Activated gamma-delta T cell treated with Interleukin-2 at 50 U/mL for 16 hours (primary cell): ENCODE results near the gene MCMBP.
"Not testable (repeated sequence)": the region's sequence is repeated elsewhere in the genome, so short reads cannot be mapped to it uniquely, and the experiment has no call there.

Experiments
- DNase-seq: peaks from one replicate; pipeline ENCODE4 v3.0.0-alpha.2; 2020

The MCMBP gene, protein sequence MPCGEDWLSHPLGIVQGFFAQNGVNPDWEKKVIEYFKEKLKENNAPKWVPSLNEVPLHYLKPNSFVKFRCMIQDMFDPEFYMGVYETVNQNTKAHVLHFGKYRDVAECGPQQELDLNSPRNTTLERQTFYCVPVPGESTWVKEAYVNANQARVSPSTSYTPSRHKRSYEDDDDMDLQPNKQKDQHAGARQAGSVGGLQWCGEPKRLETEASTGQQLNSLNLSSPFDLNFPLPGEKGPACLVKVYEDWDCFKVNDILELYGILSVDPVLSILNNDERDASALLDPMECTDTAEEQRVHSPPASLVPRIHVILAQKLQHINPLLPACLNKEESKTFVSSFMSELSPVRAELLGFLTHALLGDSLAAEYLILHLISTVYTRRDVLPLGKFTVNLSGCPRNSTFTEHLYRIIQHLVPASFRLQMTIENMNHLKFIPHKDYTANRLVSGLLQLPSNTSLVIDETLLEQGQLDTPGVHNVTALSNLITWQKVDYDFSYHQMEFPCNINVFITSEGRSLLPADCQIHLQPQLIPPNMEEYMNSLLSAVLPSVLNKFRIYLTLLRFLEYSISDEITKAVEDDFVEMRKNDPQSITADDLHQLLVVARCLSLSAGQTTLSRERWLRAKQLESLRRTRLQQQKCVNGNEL

DNA sequence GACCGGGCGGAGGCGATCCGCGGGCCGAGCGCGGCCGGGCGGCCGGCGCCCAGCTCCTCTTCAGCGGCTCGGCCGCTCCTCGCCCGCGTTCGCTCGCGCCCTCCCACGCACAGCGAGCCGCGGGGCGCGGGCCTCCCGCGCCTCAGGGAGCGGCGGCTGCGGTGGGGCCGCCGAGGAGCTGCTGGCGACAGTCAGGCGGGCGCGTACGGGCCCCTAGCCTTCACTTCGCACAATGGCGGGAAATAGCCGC, at the start of gene MCMBP:
Gene MCMBP (minus strand): TSS at position 234 of the 250 bp plus-strand sequence. CDS start 259 bp downstream, outside the sequence.
- DNase-seq: no peak

DNA sequence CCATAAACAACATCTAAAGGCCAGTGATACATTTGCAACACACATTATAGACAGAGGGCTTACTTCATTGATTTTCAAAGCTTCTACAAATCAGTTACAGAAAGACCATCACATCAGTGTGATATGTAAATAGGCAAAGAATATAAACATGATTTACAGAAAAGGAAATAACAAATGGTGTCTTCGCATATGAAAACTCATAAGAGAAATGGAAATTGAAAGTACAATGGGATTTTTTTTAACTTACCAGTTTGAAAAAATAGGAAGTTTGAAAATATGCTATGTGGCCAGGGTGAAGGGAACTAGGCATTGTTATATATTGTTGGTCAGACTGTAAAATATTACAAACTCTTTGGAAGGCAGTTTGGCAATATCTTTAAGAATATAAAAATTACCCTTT, 47.2 kb upstream of the MCMBP start:
- no peak for DNase-seq

DNA sequence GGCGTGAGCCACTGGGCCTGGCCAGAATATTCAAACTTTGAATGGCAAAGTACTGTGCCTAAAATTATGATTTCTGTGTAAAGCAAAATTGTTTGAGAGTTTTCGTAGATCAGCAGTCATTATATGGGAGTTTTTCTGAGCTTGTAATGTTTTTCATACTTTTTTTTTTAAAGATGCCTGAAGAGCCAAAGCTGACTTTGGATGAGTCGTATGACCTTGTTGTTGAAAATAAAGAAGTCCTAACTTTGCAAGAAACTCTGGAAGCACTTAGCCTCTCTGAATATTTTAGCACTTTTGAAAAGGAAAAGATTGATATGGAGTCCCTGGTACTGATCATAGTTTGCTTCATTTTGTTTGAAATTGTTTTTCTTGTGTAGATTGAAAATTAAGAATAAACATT, 46.6 kb upstream of the MCMBP start:
- no peak for DNase-seq

DNA sequence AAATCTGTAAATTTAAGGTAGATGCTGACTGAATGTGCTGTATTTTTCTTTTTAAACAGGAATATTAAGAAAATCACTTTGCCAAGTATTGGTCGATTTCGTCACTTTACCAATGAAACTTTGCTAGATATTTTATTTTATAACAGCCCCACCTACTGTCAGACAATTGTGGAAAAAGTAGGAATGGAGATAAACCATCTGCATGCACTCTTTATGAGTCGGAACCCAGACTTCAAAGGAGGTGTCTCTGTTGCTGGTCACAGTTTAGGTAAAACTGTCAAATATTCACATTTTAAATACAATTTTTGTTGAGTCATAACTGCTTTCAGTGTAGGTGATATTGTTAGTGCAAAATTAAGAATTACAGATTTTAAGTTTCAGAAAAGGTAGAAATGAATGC, 45.1 kb upstream of the MCMBP start:
- no peak for DNase-seq

DNA sequence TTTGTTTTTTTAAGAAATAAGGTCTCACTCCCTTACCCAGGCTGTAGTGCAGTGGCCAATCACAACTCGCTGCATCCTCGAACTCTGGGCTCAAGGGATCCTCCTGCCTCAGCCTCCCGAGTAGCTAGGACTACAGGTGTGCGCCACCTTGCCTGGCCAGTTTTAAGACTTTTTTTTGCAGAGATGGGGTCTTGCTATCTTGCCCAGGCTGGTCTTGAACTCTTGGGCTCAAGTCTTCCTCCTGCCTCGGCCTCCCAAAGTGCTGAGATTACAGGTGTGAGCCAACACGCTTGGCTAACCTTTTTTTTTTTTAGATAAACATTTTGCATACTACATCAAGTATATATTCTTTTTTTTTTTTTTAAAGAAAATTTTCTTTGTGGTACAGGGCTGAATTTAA, 38.0 kb upstream of the MCMBP start:
- no peak for DNase-seq

DNA sequence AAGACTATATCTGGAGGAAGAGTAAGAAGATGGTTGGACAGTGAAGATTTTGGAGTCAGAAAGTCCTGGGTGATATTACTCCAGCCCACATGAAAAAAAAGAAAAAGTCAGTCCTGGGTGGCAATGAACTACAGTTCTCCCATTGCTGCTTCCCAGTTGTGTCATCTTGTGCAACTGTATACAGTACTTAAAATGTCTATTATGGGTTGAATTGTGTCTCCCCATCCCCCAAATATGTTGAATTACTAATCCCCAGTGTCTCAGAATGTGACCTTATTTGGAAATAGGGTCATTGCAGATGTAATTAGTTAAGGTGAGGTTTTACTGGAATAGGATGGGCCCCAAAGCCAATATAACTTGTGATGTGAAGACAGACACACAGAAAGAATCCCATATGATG, 35.5 kb upstream of the MCMBP start:
- no peak for DNase-seq

DNA sequence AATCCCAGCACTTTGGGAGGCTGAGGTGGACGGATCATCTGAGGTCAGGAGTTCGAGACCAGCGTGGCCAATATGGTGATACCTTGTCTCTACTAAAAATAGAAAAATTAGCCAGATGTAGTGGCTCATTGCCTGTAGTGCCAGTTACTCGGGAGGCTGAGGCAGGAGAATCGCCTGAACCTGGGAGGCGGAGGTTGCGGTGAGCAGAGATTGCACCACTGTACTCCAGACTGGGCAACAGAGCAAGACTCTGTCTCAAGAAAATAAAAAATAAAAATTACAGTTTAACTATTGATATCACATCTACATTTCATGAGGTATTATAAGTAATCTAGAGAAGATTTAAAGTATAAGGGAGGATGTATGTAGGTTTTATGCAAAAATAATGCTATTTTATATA, 35.1 kb upstream of the MCMBP start:
- DNase-seq: not testable (repeated sequence)

DNA sequence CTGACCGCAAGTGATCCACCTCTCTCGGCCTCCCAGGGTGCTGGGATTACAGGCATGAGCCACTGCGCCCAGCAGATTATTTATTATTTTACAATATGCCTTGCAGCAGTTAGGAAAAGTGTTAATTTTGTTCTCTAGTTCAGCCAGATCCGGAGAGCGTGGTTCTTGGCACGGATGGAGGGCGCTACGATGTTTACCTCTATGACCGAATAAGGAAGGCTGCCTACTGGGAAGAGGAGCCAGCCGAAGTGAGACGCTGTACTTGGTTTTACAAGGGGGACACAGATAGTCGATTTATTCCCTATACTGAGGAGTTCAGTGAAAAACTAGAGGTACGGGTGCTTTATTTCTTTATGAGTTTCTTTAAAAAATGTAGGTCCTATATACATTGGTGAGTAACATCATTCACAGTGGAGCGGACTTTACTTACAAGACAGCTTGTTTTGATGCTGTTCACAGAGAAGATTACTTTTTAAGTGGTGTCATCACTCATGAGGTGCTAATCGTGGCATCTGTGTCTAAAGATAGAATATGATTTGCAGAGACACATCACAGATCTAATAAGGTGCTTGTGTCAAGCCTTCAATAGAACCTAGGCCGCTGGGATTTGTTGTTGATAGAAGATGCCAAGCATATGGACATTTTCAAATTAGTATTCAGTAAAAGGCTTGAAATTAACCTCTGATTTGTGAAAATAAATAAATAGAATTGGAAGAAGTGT, 31.5 kb upstream of the MCMBP start:
- DNase-seq: no peak

DNA sequence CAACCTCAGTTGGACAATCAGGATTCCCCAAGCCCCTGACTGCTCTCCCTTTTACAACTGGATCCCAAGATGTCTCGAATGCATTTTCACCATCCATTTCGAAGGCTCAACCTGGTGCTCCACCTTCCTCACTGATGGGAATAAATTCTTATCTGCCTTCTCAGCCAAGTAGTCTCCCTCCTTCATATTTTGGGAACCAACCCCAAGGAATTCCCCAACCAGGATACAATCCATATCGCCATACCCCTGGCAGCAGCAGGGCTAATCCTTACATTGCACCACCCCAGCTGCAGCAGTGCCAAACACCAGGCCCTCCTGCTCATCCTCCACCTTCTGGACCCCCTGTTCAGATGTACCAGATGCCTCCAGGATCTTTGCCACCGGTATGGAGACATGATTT, 25.9 kb upstream of the MCMBP start:
- DNase-seq: no peak

DNA sequence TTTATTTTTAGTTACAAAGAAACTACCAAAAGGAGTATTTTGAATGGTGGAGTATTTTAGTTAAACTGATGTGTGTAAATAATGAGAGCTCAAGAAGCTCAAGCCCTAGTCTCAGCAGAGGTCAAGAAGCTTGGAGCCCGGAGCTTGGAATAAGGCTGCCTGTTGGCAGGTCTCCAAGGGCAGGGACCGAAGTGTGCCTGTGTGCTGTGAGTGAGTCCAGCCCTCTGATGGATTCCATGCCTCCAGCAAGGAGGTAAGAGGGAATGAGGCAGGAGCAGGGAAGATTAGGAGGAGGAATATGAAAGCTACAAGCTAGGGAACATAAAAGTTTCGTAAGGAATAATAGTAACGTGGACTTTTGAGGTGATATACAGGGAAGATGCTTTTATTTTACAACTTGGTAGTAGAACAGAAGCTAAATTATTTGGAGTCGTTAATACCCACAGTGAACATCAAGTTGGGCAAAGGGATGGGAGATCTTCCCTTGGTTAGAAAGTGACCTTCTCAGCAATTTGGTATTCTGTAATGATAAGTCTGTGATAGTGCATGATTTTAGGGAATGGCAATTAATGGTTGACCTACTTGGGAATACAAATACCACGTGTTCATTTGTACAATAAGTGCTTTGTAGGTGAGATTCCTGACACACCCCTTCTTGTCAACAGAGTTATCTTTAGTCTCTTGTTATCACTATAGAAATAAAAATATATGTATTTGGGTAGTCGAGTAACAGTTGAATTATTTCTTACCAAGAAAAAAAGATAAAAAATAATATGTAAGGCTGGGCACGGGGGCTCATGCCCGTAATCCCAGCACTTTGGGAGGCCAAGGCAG, 24.5 kb upstream of the MCMBP start:
- no peak for DNase-seq

DNA sequence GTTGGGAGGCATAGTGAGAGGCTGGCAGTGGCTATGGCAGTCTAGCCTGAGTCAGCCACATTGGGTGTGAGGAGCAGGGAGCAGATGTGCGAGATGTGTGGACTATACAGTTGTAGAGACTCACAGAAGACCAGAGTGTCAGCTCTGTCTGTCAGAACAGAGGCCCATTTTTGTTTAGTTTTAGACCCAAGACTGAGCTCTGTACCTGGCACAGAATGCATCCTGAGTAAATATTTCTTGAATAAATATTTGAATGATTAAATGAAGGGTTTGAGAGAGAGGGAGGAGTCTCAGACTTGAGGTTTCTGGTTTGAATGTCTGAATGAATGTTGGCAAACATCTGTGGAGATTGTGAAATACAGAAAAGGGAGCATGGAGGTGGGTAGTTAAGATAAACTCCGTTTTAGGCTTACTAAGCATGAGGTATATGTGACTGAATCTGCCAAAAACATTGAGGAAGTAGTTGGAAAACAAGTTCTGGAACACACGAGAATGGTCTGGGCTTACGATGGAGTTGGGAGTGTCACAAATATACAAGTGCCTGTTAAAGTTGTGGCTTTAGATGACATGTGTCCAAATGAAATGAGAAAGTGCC, 23.5 kb upstream of the MCMBP start:
- no peak for DNase-seq

DNA sequence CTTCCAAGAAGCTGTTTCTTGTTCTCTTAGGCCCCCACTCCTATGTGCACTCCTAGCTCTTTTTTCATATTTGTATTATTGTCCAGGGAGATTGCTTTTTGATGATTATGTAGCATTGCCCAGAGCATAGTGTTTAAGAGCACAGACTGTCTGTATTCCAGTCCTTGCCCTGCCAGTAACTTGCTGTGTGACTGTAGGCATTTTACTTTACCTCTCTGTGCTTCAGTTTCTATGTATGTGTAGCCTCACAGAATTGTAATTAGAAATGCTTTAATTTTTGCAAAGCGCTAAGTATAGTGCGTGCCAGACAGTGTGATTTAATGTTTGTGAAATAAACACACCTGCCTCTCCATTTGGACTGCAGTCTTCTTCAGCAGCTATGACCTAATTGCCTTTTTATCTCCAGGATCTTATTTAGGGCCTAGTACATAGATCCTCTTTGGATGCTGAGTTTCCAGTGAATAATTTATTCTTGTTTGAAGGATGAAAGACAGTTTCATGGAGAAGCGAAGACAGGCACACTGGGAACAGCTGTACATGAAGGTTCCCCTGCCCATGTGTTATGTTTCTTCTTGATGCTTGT, 21.3 kb upstream of the MCMBP start:
- no peak for DNase-seq

DNA sequence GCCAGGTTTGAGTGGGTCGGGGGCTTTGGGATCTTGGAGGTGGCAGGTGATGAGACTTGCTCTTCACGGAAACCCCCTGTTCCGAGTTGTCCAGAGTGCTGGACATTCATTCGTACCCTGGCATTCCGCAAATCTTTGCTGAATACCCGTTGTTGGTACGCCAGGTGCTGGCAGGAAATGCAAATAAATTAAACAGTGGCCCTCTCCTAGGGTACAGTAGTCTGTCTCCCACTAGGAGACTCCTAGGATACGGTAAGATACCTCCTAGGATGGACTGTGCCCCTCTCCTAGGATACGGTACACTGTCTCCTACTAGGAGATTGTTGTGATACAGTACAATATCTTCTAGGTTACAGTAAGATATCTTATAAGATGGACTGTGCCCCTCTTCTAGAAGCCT, 20.4 kb upstream of the MCMBP start:
- no peak for DNase-seq

DNA sequence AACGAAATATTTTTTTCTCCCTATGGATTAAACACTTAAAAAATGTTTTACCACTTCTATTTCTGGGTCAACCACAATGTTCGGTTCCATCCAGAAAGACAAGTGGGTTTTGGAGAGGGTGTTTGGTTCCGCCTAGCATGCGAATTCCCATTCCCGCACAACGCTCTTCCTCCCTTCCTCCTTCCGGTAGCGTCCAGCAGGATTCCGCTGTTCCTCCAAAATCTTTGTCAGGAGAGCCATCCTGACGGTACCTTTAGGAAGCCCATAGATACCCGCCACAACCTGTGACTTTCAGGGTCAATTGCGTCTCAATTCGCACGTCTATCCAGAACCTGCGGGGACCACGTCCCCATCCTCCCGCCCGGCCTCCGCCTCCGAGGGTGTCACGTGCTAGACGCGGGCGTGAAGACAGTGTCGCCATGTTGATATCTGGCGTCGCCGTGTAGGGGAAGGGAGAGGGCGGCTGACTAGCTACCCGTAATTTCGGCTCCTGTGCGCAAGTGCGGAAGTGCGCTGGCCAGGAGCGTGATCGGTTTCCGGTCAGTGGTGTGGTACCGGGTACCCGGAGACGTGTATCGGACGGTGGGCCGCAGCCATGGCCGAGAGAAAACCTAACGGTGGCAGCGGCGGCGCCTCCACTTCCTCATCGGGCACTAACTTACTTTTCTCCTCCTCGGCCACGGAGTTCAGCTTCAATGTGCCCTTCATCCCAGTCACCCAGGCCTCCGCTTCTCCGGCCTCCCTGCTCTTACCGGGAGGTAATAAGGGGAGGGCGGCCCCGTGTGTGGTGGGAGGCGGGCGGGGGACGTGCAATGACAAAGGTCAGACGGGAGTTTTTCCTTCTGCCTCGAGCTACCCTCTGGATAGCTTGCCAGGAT, 19.8 kb upstream of the MCMBP start, which contains the start of gene SEC23IP:
Gene SEC23IP (plus strand): TSS at position 543 of the 878 bp plus-strand sequence. CDS start 53 bp downstream, at position 596.
- DNase-seq: peak; percentile 88

DNA sequence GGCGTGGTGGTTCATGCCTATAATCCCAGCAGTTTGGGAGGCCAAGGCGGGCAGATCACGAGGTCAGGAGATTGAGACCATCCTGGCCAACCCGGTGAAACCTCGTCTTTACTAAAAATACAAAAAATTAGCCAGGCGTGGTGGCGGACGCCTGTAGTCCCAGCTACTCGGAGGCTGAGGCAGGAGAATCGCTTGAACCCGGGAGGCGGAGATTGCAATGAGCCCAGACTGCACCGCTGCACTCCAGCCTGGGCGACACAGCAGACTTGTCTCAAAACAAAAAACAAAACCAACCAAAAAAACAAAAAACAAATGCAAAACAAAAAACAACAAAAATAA, 19.2 kb upstream of the MCMBP start:
- not testable (repeated sequence) for DNase-seq

DNA sequence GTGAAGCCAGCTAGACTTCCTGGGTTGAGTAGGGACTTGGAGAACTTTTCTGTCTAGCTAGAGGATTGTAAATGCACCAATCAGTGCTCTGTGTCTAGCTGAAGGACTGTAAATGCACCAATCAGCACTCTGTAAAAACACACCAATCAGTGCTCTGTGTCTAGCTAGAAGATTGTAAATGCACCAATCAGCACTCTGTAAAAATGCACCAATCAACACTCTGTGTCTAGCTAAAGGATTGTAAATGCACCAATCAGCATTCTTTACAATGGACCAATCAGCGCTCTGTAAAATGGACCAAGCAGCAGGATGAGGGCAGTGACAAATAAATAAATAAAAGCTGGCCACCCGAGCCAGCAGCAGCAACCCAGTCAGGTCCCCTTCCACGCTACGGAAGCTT, 17.7 kb upstream of the MCMBP start:
- DNase-seq: not testable (repeated sequence)

DNA sequence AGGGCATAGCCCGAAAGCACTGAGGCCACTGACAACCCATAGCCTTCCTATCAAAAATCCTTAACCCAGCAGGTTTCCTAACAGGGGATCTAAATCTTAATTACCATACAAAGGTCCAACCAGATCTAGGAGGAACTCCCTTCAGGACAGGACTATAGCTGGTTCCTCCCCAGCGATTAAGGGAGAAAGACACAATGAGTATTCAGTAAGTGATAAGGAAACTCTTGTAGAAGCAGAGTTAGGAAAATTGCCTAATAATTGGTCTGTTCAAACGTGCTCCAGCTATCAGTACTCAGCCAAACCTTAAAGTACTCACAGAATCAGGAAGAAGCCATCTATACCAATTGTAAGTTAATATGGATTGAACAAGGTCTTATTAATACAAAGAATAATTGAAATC, 16.6 kb upstream of the MCMBP start:
- DNase-seq: not testable (repeated sequence)

DNA sequence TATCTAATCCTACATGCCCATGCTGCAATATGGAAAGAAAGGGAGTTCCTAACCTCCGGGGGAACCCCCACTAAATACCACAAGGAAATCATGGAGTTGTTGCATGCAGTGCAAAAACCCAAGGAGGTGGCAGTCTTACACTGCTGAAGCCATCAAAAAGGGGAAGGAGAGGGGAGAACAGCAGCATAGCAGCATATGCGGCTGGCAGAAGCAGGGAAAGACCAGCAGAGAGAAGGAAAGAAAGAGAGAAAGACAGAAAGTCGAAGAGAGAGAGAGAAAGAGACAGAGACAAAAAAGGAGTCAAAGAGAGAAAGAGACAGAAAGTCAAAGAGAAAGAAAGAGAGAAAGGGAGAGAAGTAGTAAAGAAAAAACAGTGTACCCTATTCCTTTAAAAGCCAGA, 16.1 kb upstream of the MCMBP start:
- not testable (repeated sequence) for DNase-seq

DNA sequence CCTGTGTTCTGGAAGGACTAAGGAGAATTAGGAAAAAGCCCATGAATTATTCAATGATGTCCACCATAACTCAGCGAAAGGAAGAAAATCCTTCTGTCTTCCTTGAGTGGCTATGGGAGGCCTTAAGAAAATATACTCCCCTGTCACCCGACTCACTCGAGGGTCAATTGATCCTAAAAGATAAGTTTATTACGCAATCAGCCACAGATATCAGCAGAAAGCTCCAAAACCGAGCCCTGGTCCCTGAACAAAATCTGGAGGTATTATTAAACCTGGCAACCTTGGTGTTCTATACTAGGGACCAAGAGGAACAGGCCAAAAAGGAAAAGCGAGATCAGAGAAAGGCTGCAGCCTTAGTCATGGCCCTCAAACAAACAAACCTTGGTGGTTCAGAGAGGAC, 13.4 kb upstream of the MCMBP start:
- not testable (repeated sequence) for DNase-seq

DNA sequence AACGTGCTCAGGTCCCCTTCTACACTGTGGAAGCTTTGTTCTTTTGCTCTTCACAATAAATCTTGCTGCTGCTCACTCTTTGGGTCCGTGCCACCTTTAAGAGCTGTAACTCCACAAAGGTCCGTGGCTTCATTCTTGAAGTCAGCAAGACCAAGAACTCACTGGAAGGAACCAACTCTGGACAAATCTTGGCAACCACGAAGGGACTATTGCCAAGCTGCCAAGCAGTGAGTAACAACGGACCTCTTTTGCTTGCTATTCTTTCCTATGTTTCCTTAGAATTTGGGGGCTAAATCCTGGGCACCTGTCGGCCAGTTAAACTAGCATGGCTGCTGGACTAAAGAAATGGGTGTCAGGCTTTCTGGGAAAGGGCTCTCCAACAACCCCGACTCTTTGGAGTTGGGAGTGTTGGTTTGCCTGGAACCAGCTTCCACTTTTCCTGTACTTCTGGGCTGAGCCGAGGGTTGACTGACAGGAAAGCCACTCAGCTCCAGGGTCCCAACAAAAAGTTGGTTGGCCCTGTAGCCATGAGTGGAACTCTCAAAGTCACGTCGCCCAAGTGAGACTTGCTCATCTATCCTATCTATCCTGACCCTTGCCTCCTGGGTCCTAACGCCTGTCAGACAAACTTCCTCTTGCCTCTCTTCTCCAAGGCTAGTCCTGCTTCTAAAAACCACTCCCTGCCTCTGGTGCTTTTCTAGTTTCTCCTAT, 11.4 kb upstream of the MCMBP start:
- not testable (repeated sequence) for DNase-seq

DNA sequence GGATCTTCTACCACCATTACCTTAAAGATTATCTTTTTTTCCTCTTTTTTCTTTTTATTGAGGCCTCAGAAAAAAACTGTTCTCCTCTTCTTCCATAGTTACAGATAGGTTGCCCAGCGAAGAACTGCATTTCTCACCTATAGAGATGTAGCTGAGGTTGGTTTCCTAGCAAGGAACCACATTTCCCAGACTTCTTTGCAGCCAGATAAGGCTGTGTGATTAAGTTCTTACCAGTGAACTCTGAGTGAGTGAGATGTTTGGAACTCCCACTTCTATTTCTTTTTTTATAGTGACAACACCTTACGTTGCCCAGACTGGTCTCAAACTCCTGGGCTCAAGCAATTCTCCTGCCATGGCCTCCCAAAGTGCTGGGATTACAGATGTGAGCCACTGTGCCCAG, 5.9 kb upstream of the MCMBP start:
- no peak for DNase-seq
